ENCODE measurements around the gene SND1. TPM values are rescaled to one million over a fixed set of nuclear protein-coding genes. Genes with fewer than 3 reads are reported as not detected.

The SND1 gene
- total and polyA plus RNA-seq, 2 donors (not counting 3 experiments of a cell fraction or from before 2014, with no cell fraction given), result 116 to 249 TPM

GRCh38 chr7:128114806-128115205, 462.8 kb downstream of the SND1 start:
- Histone ChIP-seq H3K36me3 (ENCODE audit: control insufficient read depth in 2 of 2, extremely low read depth in 1 of 2, insufficient read depth in 2 of 2, low read length in 2 of 2) (no peaks in the 10 kb centered on the region), H3K9me1 (replicated peaks; ENCODE audit: control insufficient read depth, extremely low read depth, insufficient read depth, low read length) (no peaks in the 10 kb centered on the region), H3K9ac (replicated peaks; ENCODE audit: extremely low read depth, insufficient read depth, low read length) (no peak overlapping the region), H3K27ac (ENCODE audit: insufficient read depth, low read depth, low read length) (no peak overlapping the region), H4K20me1 (replicated peaks; ENCODE audit: control insufficient read depth, extremely low read depth, insufficient read depth, low read length) (no peaks in the 10 kb centered on the region), H2AFZ (ENCODE audit: low read depth, low read length) (no peak overlapping the region), H3K4me3 (replicated peaks in 1 of 3; ENCODE audit: insufficient read depth in 1 of 3, low read depth in 1 of 3, low read length in 3 of 3) (no peak overlapping the region), H3K9me3 (replicated peaks; ENCODE audit: control insufficient read depth, insufficient read depth, low read length) (no peaks in the 10 kb centered on the region), H3K4me2 (ENCODE audit: insufficient read depth, low read length) (no peak overlapping the region), H3K79me2 (ENCODE audit: control insufficient read depth, insufficient read depth, low read length) (no peaks in the 10 kb centered on the region), H3K27me3 (ENCODE audit: control insufficient read depth in 2 of 2, insufficient read depth in 2 of 2, low read length in 2 of 2) (peaks cover 0 to 3% of the 10 kb centered on the region in 2 experiments), H3K4me1 (ENCODE audit: control insufficient read depth, extremely low read depth, insufficient read depth, low read length) (peaks cover 6% of the 10 kb centered on the region)
- DNase-seq (ENCODE audit: low read depth, low spot score), result no peak
- dilution Hi-C loops (cut with MboI; ENCODE audit: extremely low pct_ligation_motif_present, low sequenced_read_pairs), result no loop called here
- TF ChIP-seq MAX (IDR thresholded peaks at IDR 0.05; ENCODE audit: insufficient read depth, insufficient read length), result no peak
- no peak for TF ChIP-seq EZH2 (IDR thresholded peaks at IDR 0.05; ENCODE audit: borderline replicate concordance, low read depth, low read length, severe bottlenecking)
- TF ChIP-seq JUN (IDR thresholded peaks at IDR 0.05; ENCODE audit: borderline replicate concordance, insufficient read depth, insufficient read length, low read depth), result no peak
- no peak for TF ChIP-seq GATA2 (IDR thresholded peaks at IDR 0.05; ENCODE audit: insufficient read depth, insufficient read length, low read depth, low read length)
- no peak for TF ChIP-seq POLR2A (IDR thresholded peaks at IDR 0.05; ENCODE audit: low read depth, low read length)
- TF ChIP-seq FOS (IDR thresholded peaks at IDR 0.05; ENCODE audit: borderline replicate concordance, insufficient read depth, low read length), result no peak
- no peak for TF ChIP-seq MYC (IDR thresholded peaks at IDR 0.05; ENCODE audit: low read depth, low read length)
- CTCF ChIA-PET, result interaction anchor here (1.1 to 1.6 kb wide), 2 partner anchors 30 to 94 kb away, joined by 3 to 4 read pairs; no protein-coding TSS in a partner anchor
- no TSS peak for BruUV-seq (replicated peaks)
- no peak for FAIRE-seq
- POLR2A ChIA-PET, result no interaction called here
- intact Hi-C loops (cut with micrococcal nuclease), result no loop called here

GRCh38 chr7:128115336-128115820, 463.4 kb downstream of the SND1 start:
- POLR2A ChIA-PET, result no interaction called here
- intact Hi-C loops (cut with micrococcal nuclease), result no loop called here
- H3K27me3 ChIP-seq (ENCODE audit: control insufficient read depth in 2 of 2, insufficient read depth in 2 of 2, low read length in 2 of 2), result peaks cover 0 to 3% of the 10 kb centered on the region in 2 experiments
- dilution Hi-C loops (cut with MboI; ENCODE audit: extremely low pct_ligation_motif_present, low sequenced_read_pairs), result no loop called here
- no peaks in the 10 kb centered on the region for H3K36me3 ChIP-seq (ENCODE audit: control insufficient read depth in 2 of 2, extremely low read depth in 1 of 2, insufficient read depth in 2 of 2, low read length in 2 of 2)
- peaks cover 6% of the 10 kb centered on the region for H3K4me1 ChIP-seq (ENCODE audit: control insufficient read depth, extremely low read depth, insufficient read depth, low read length)
- no peak overlapping the region for H3K4me2 ChIP-seq (ENCODE audit: insufficient read depth, low read length)
- no peaks in the 10 kb centered on the region for H3K9me1 ChIP-seq (replicated peaks; ENCODE audit: control insufficient read depth, extremely low read depth, insufficient read depth, low read length)
- DNase-seq (ENCODE audit: low read depth, low spot score) (no peak), FAIRE-seq (peak; percentile 80)
- H3K9ac ChIP-seq (replicated peaks; ENCODE audit: extremely low read depth, insufficient read depth, low read length), result no peak overlapping the region
- H2AFZ ChIP-seq (ENCODE audit: low read depth, low read length), result no peak overlapping the region
- H3K27ac ChIP-seq (ENCODE audit: insufficient read depth, low read depth, low read length), result no peak overlapping the region
- H3K79me2 ChIP-seq (ENCODE audit: control insufficient read depth, insufficient read depth, low read length), result no peaks in the 10 kb centered on the region
- no peaks in the 10 kb centered on the region for H4K20me1 ChIP-seq (replicated peaks; ENCODE audit: control insufficient read depth, extremely low read depth, insufficient read depth, low read length)
- H3K9me3 ChIP-seq (replicated peaks; ENCODE audit: control insufficient read depth, insufficient read depth, low read length), result no peaks in the 10 kb centered on the region
- BruUV-seq (replicated peaks), result no TSS peak
- TF ChIP-seq GATA2 (IDR thresholded peaks at IDR 0.05; ENCODE audit: insufficient read depth, insufficient read length, low read depth, low read length), result no peak
- TF ChIP-seq EZH2 (IDR thresholded peaks at IDR 0.05; ENCODE audit: borderline replicate concordance, low read depth, low read length, severe bottlenecking), result no peak
- TF ChIP-seq, protein P1, sequence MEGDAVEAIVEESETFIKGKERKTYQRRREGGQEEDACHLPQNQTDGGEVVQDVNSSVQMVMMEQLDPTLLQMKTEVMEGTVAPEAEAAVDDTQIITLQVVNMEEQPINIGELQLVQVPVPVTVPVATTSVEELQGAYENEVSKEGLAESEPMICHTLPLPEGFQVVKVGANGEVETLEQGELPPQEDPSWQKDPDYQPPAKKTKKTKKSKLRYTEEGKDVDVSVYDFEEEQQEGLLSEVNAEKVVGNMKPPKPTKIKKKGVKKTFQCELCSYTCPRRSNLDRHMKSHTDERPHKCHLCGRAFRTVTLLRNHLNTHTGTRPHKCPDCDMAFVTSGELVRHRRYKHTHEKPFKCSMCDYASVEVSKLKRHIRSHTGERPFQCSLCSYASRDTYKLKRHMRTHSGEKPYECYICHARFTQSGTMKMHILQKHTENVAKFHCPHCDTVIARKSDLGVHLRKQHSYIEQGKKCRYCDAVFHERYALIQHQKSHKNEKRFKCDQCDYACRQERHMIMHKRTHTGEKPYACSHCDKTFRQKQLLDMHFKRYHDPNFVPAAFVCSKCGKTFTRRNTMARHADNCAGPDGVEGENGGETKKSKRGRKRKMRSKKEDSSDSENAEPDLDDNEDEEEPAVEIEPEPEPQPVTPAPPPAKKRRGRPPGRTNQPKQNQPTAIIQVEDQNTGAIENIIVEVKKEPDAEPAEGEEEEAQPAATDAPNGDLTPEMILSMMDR (IDR thresholded peaks at IDR 0.05; ENCODE audit: extremely low read depth in 1 of 2, insufficient read depth in 1 of 2, low read depth in 1 of 2, low read length in 2 of 2), result no peak
- no peak for TF ChIP-seq POLR2A (IDR thresholded peaks at IDR 0.05; ENCODE audit: low read depth, low read length)
- TF ChIP-seq POLR2AphosphoS5 (IDR thresholded peaks at IDR 0.05; ENCODE audit: insufficient read depth, low read depth, low read length), result no peak
- no peak for TF ChIP-seq MAX (IDR thresholded peaks at IDR 0.05; ENCODE audit: insufficient read depth, insufficient read length)
- TF ChIP-seq MYC (IDR thresholded peaks at IDR 0.05; ENCODE audit: low read depth, low read length), result no peak
- TF ChIP-seq JUN (IDR thresholded peaks at IDR 0.05; ENCODE audit: borderline replicate concordance, insufficient read depth, insufficient read length, low read depth), result no peak
- TF ChIP-seq FOS (IDR thresholded peaks at IDR 0.05; ENCODE audit: borderline replicate concordance, insufficient read depth, low read length), result no peak
- H3K4me3 ChIP-seq (replicated peaks in 1 of 3; ENCODE audit: insufficient read depth in 1 of 3, low read depth in 1 of 3, low read length in 3 of 3), result no peak overlapping the region
- CTCF ChIA-PET, result interaction anchor here (0.6 to 1.6 kb wide), 4 partner anchors 16 to 94 kb away, joined by 3 to 4 read pairs (median 4); no protein-coding TSS in a partner anchor

Measured in endothelial cell of umbilical vein (primary cell).